DOHH2 (cell line): Measurements from ENCODE around the gene ATP7B.

Experiments used
- CTCF ChIP-seq: fragments of 200-600 bp; sonication (generic); IDR thresholded peaks from one replicate; pipeline ENCODE4 v1.5.1; 2014; ENCODE audit warnings: antibody characterized with exemption, mild to moderate bottlenecking, low read depth, low read length; ENCODE audit not compliant: poor library complexity, severe bottlenecking
- EZH2phosphoT487 ChIP-seq: fragments of 200-600 bp; sonication (generic); IDR thresholded peaks from 2 replicates; pipeline ENCODE4 v1.6.1; 2017; ENCODE audit warnings: borderline replicate concordance, mild to moderate bottlenecking, antibody characterized with exemption, low read length, moderate library complexity, mixed read lengths

- TF ChIP-seq CTCF: no peak
- TF ChIP-seq EZH2phosphoT487: no peak
Observed at GRCh38 chr13:51916962-51917361, 94.3 kb downstream of the ATP7B start.
